ENCODE measurements around the gene NDUFB10.
A peak's percentile ranks its signal among the peaks of the same experiment; 100 is the strongest.

DNA sequence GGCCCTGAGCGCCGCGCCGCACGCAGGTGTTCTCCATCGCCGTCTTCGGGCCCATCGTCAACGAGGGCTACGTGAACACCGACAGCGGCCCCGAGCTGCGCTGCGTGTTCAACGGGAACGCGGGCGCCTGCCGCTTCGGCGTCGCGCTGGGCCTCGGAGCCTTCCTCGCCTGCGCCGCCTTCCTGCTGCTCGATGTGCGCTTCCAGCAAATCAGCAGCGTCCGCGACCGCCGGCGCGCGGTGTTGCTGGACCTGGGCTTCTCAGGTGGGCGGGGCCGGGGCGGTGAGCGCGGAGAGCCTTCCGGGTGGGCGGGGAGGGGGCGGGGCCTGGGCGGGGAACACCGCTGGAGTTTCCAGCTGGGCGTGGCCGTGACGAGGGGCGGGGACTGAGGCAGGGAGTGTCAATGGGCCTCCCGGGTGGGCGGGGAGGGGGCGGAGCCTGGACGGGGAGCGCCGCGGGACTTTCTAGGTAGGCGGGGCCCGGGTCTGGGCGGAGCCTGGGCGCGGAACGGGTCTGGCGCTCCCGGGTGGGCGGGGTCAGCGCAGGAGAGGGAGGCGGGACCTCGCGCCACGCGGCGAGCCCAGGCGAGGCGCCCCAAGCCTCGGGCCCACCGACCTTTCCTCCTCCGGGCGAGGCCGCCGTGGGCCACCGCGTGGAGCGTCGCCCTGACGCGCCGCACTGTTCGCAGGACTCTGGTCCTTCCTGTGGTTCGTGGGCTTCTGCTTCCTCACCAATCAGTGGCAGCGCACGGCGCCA lies 32.8 kb downstream of the NDUFB10 start:
- TF ChIP-seq POLR2A (IDR thresholded peaks at IDR 0.05) (peak in 1 of 3 donors; percentile 14), CTCF (IDR thresholded peaks at IDR 0.05) (no peak)

All from body of pancreas (tissue), 4 donors.